Measurements from ENCODE around the gene CDKN2D.
A peak's percentile ranks its signal among the peaks of the same experiment; 100 is the strongest.

Gene CDKN2D

GRCh38 chr19:10603873-10604459, 35.2 kb upstream of the CDKN2D start:
- DNase-seq (ENCODE audit: insufficient read length, low spot score) (no peak), FAIRE-seq (no peak)

GRCh38 chr19:10603084-10603872, 34.5 kb upstream of the CDKN2D start:
- no peak for TF ChIP-seq CTCF (IDR thresholded peaks at IDR 0.05; ENCODE audit: insufficient read depth, missing control alignments)
- FAIRE-seq, result no peak
- no peak for DNase-seq (ENCODE audit: insufficient read length, low spot score)

More at GRCh38 chr19:10603873-10604459, 35.2 kb upstream of the CDKN2D start:
- no peak for TF ChIP-seq CTCF (IDR thresholded peaks at IDR 0.05; ENCODE audit: insufficient read depth, missing control alignments)

GRCh38 chr19:10602330-10603083, 33.7 kb upstream of the CDKN2D start:
- no peak for TF ChIP-seq CTCF (IDR thresholded peaks at IDR 0.05; ENCODE audit: insufficient read depth, missing control alignments)
- FAIRE-seq, result no peak
- DNase-seq (ENCODE audit: insufficient read length, low spot score), result peak; percentile 91

- FAIRE-seq (no peak), DNase-seq (ENCODE audit: insufficient read length, low spot score) (no peak)
- no peak for TF ChIP-seq CTCF (IDR thresholded peaks at IDR 0.05; ENCODE audit: insufficient read depth, missing control alignments)
Observed at GRCh38 chr19:10601999-10602329, 33.2 kb upstream of the CDKN2D start.

GRCh38 chr19:10600149-10600548, 31.4 kb upstream of the CDKN2D start:
- no peak for DNase-seq (ENCODE audit: insufficient read length, low spot score)
- TF ChIP-seq CTCF (IDR thresholded peaks at IDR 0.05; ENCODE audit: insufficient read depth, missing control alignments), result no peak
- no peak for FAIRE-seq

GRCh38 chr19:10593820-10594637, 25.2 kb upstream of the CDKN2D start:
- no peak for TF ChIP-seq CTCF (IDR thresholded peaks at IDR 0.05; ENCODE audit: insufficient read depth, missing control alignments)
- FAIRE-seq (no peak), DNase-seq (ENCODE audit: insufficient read length, low spot score) (no peak)
